Lung (tissue), 12 donors: Measurements from ENCODE around the gene C17orf107. TPM values are rescaled to one million over a fixed set of nuclear protein-coding genes. Genes with fewer than 3 reads are reported as not detected.

Source experiments
- ATAC-seq: fragments of 200-7000 bp; cut with Tn5 transposase; one replicate; pipeline ENCODE4 v1.9.1; 2020; ENCODE audit warnings: moderate number of reproducible peaks; ENCODE audit not compliant: insufficient read depth, low FRiP score
- DNase-seq, 3 donors: peaks; one replicate each; pipeline ENCODE4 v3.0.0-alpha.2; 2013 to 2017
- H3K27ac ChIP-seq, 2 donors: one replicate each; pipeline ENCODE4 v1.5.1; 2013; ENCODE audit warnings: mild to moderate bottlenecking in 2 of 2, moderate library complexity in 2 of 2, control low read depth in 1 of 2, inconsistent platforms in 1 of 2, low read depth in 1 of 2, low read length in 1 of 2
- H3K27me3 ChIP-seq, 3 donors: one replicate each; pipeline ENCODE4 v1.5.1; 2013; ENCODE audit warnings: low read length in 2 of 3; ENCODE audit not compliant: control insufficient read depth in 3 of 3, insufficient read depth in 3 of 3
- H3K36me3 ChIP-seq, 4 donors: one replicate each; pipeline ENCODE4 v1.5.1; 2013; ENCODE audit warnings: low read length in 4 of 4, mild to moderate bottlenecking in 1 of 4, moderate library complexity in 1 of 4; ENCODE audit not compliant: control insufficient read depth in 4 of 4, insufficient read depth in 4 of 4
- H3K4me1 ChIP-seq, 5 donors: one replicate each; pipeline ENCODE4 v1.5.1; 2013; ENCODE audit warnings: low read length in 5 of 5, mild to moderate bottlenecking in 2 of 5, moderate library complexity in 1 of 5; ENCODE audit not compliant: control insufficient read depth in 5 of 5, insufficient read depth in 5 of 5
- H3K4me3 ChIP-seq: one replicate; pipeline ENCODE4 v1.5.1; 2013; ENCODE audit warnings: mild to moderate bottlenecking, control low read depth, moderate library complexity
- H3K9ac ChIP-seq, 2 donors: one replicate each; pipeline ENCODE4 v1.5.1; 2013; ENCODE audit warnings: low read length in 2 of 2, control low read depth in 1 of 2; ENCODE audit not compliant: insufficient read depth in 1 of 2
- H3K9me3 ChIP-seq, 4 donors: one replicate each; pipeline ENCODE4 v1.5.1; 2013; ENCODE audit warnings: low read length in 3 of 4, mild to moderate bottlenecking in 1 of 4, moderate library complexity in 1 of 4; ENCODE audit not compliant: control insufficient read depth in 4 of 4, insufficient read depth in 3 of 4
- CTCF ChIP-seq: IDR thresholded peaks from 2 replicates; pipeline ENCODE4 v1.5.1; 2012; ENCODE audit warnings: mild to moderate bottlenecking; ENCODE audit errors: control extremely low read depth, extremely low read depth
- WGBS, 2 donors: extraction: QIAGEN DNeasy Blood & Tissue Kit; methylation state at CpG; one replicate each; pipeline ENCODE4 v1.1.7; 2013; 5-methylcytosine and 5-hydroxymethylcytosine counted together
- polyA plus RNA-seq, 2 donors: library from polyadenylated mRNA; stranded (reverse); fragments of 200-250 nt; gene quantifications; one replicate each; pipeline ENCODE4 v1.2.1, GENCODE V29; 2013
- total RNA-seq, 2 donors: library from RNA; depleted of rRNA in 1 of 2; stranded (reverse); fragments of >200 nt in 1 of 2; gene quantifications; one replicate each; pipeline ENCODE4 v1.2.1, GENCODE V29; 2014 to 2021
- donor health status: control.
- donor health status: control.
- donor health status: Bipolar disorder and iron deficiency.
- donor health status: healthy.
- donor health status: DM: yes; HTN: yes; CAD: no.

C17orf107 gene
- total and polyA plus RNA-seq, 4 donors, result 1.3 to 4.5 (median 2.8) TPM

- TF ChIP-seq CTCF, result no peak
- H3K27me3 ChIP-seq, result no peaks in the 10 kb centered on the region
- no peaks in the 10 kb centered on the region for H3K36me3 ChIP-seq
- DNase-seq (no peak), ATAC-seq (no peak)
- no peak within 1 kb of the TSS for H3K27ac ChIP-seq
- H3K4me1 ChIP-seq, result peaks cover 0 to 7% (median 4%) of the 10 kb centered on the region in 5 donors
- 64 to 71% methylated on average over 14 of the region's 14 CpGs for WGBS, 2 donors
- H3K9ac ChIP-seq, result no peak within 1 kb of the TSS
- H3K4me3 ChIP-seq, result no peak within 1 kb of the TSS
- H3K9me3 ChIP-seq, result no peaks in the 10 kb centered on the region
These were observed 32.6 kb downstream of the C17orf107 start, which contains the start of gene GP1BA for GRCh38 chr17:4931963-4932362. TSS of gene GP1BA (plus strand) at chr17:4932277. CDS start at chr17:4932605, 328 bp downstream.

- 90 to 94% methylated on average over 12 of the region's 12 CpGs for WGBS, 2 donors
- H3K27me3 ChIP-seq, result no peaks in the 10 kb centered on the region
- no peak overlapping the region for H3K4me3 ChIP-seq
- ATAC-seq (no peak), DNase-seq (no peak)
- H3K9ac ChIP-seq, result no peak overlapping the region
- no peaks in the 10 kb centered on the region for H3K9me3 ChIP-seq
- H3K36me3 ChIP-seq, result peaks cover 0 to 8% (median 5%) of the 10 kb centered on the region in 4 donors
- H3K27ac ChIP-seq, result no peak overlapping the region
- peaks cover 0 to 7% (median 4%) of the 10 kb centered on the region in 5 donors for H3K4me1 ChIP-seq
- TF ChIP-seq CTCF, result no peak
These were observed 33.4 kb downstream of the C17orf107 start for GRCh38 chr17:4932756-4933155.

- Histone ChIP-seq H3K36me3 (peaks cover 0 to 13% (median 10%) of the 10 kb centered on the region in 4 donors), H3K4me1 (peaks cover 2 to 13% (median 4%) of the 10 kb centered on the region in 5 donors), H3K9me3 (no peaks in the 10 kb centered on the region), H3K27ac (no peak overlapping the region), H3K4me3 (no peak overlapping the region), H3K27me3 (no peaks in the 10 kb centered on the region), H3K9ac (no peak overlapping the region)
- TF ChIP-seq CTCF, result no peak
- DNase-seq, result no peak
- no peak for ATAC-seq
- WGBS, 2 donors, result 76 to 80% methylated on average over 16 of the region's 16 CpGs
These were observed 34.3 kb downstream of the C17orf107 start for GRCh38 chr17:4933646-4934045.
